MCF 10A (cell line): ENCODE data around the gene SH3TC1. TPM values are rescaled to one million over a fixed set of nuclear protein-coding genes. Genes with fewer than 3 reads are reported as not detected.

Experiments
- BruUV-seq: library from RNA; stranded (reverse); fragments of 400-500 nt; replicated peaks from 2 replicates; lab custom pipeline; 2021; lab: Mats Ljungman, UMichigan
- CTCF ChIA-PET: fragments of 300-600 bp; sonication (Branson Sonifier 250); formaldehyde crosslinking; extraction: SDS; loops from one replicate; lab custom pipeline; 2021; ENCODE audit warnings: antibody characterized with exemption, inconsistent platforms; lab: Yijun Ruan, JAX
- POLR2A ChIA-PET: fragments of 300-600, 350-650 bp; sonication (Branson Sonifier 250); formaldehyde crosslinking; extraction: SDS; loops from one replicate; lab custom pipeline; 2020; ENCODE audit warnings: antibody characterized with exemption, inconsistent platforms; lab: Yijun Ruan, JAX
- DNase-seq: peaks from one replicate; pipeline ENCODE4 v3.0.0-alpha.2; 2018; ENCODE audit not compliant: unreplicated experiment
- H3K27ac Mint-ChIP-seq: one replicate; pipeline ENCODE4 v1.8.0; 2022; ENCODE audit warnings: mild to moderate bottlenecking, low read depth, mixed read lengths; ENCODE audit not compliant: unreplicated experiment
- H3K27me3 Mint-ChIP-seq: one replicate; pipeline ENCODE4 v1.8.0; 2022; ENCODE audit warnings: mixed read lengths; ENCODE audit not compliant: insufficient read depth, unreplicated experiment
- H3K36me3 Mint-ChIP-seq: one replicate; pipeline ENCODE4 v1.8.0; 2022; ENCODE audit warnings: mild to moderate bottlenecking, moderate library complexity, mixed read lengths; ENCODE audit not compliant: insufficient read depth, unreplicated experiment
- H3K4me1 Mint-ChIP-seq: one replicate; pipeline ENCODE4 v1.8.0; 2022; ENCODE audit warnings: mixed read lengths; ENCODE audit not compliant: insufficient read depth, unreplicated experiment
- H3K4me3 Mint-ChIP-seq: one replicate; pipeline ENCODE4 v1.8.0; 2022; ENCODE audit warnings: mild to moderate bottlenecking, moderate library complexity, mixed read lengths; ENCODE audit not compliant: unreplicated experiment
- H3K9me3 Mint-ChIP-seq: one replicate; pipeline ENCODE4 v1.8.0; 2022; ENCODE audit warnings: mixed read lengths; ENCODE audit not compliant: unreplicated experiment
- intact Hi-C: fragments of 100-400 bp; cut with micrococcal nuclease; formaldehyde crosslinking; loops from 2 replicates; pipeline ENCODE4 v1.14.1; 2022
- total RNA-seq: library from RNA; stranded (reverse); gene quantifications from 2 replicates; pipeline ENCODE4 v1.2.3, GENCODE V29; 2022
- TF ChIP-seq, protein P1 (sequence below): fragments of 200-600 bp; IDR thresholded peaks from one replicate; pipeline ENCODE4 v1.8.0; 2022; ENCODE audit warnings: antibody characterized with exemption, mild to moderate bottlenecking; ENCODE audit not compliant: unreplicated experiment

Gene SH3TC1
- total RNA-seq, 1 experiment from 2014 or later, result 28.8 TPM

DNA sequence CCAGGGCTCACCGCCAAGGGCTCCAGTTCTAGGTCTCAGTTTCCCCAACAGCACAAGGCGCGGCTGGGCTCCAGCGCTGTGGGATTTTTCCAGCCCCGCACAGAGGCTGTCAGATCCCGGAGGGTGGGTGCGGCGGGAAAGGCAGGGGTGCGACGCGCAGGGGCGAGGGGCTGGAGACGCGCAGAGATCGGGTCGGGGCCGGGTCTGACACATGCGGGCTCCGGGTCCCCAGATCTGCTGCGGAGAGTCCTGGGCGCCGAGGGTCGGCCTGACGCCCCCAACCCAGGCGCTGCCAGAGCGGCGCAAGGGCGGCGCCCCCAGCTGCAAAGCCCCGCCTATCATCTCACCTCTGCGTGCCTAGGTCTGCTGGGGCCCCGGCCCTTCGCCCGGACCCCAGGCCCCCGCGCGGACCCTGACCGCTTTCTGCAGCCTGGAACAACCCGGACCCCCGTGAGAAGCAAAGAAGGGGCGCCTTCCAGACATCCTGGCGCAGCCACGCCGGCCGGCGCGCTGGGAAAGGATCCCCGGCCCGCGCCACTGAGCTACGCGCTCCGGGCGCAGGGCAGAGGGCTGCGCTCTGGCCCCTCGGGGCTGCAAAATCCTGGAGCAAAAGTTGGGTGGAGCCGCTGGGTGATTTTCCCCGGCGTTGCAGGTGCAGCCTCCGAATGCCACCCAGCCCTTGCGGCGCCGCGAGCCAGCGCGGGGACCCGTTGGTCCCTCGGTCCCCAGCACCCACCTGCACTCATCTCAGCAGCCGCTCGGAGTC is 41.0 kb upstream of the SH3TC1 start:
- H3K27ac Mint-ChIP-seq, result no peak overlapping the region
- POLR2A ChIA-PET, result interaction anchor here (0.6 to 1.3 kb wide), 6 partner anchors 9 to 1464 kb away, joined by 3 to 6 read pairs (median 3); no protein-coding TSS in a partner anchor
- BruUV-seq, result TSS peak; percentile 16

DNA sequence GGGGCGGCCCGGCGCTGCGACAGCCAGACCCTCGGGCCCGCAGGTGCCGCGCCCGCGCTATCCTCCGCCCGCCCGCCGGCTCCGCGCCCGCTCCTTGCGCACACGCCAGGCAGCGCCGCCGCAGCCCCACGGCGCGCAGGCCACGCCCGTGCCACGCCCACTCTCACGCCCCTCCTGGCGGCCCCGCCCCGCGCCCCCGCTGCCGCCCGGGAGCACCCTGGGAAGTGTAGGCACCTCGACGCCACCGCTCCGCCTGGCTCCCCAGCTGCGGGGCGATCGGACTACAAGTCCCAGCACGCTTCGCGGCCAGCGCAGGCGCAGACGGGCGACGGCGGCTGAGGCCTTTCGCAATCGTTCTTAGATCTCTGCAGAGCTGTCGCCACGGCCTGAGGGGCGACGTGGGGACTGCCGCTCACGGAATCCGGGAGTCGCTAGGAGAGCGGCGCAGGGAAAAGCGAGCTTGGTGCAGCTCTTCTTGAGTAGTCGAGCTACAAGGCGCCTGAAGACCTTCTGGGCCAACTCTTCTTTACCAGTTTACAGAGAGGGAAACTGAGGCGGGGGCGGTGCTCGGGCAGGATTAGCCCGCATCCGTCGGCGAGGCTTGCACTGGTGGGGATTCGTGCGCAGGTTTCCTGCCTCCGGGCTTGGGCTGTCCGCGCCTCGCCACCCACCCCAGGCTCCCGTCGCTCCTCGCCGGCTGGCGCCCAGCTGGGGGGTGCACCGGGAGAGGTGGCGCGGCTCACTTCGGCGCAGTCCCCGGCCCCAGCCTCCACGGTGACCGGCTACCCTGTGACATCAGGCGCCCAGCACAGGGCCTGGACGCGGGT is 40.2 kb upstream of the SH3TC1 start, which contains the start of gene ABLIM2:
TSS of gene ABLIM2 (minus strand) at position 104 of the 827 bp plus-strand sequence. CDS start 124 bp downstream, outside the sequence.
- ChIA-PET CTCF (interaction anchor here (0.8 kb wide), 1 partner anchor 36 kb away, joined by 3 read pairs; no protein-coding TSS in a partner anchor), POLR2A (interaction anchor here (0.6 to 1.3 kb wide), 6 partner anchors 9 to 1465 kb away, joined by 3 to 6 read pairs (median 3); no protein-coding TSS in a partner anchor)
- peak; percentile 95 for DNase-seq
- BruUV-seq, result no TSS peak
- intact Hi-C loops, result no loop called here
- Mint-ChIP-seq H3K4me3 (peak within 1 kb of the TSS; percentile 95), H3K27ac (peak within 1 kb of the TSS; percentile 88), H3K27me3 (no peaks in the 10 kb centered on the region), H3K4me1 (peaks cover 9% of the 10 kb centered on the region), H3K36me3 (peaks cover 6% of the 10 kb centered on the region), H3K9me3 (no peaks in the 10 kb centered on the region)
- TF ChIP-seq, protein P1, sequence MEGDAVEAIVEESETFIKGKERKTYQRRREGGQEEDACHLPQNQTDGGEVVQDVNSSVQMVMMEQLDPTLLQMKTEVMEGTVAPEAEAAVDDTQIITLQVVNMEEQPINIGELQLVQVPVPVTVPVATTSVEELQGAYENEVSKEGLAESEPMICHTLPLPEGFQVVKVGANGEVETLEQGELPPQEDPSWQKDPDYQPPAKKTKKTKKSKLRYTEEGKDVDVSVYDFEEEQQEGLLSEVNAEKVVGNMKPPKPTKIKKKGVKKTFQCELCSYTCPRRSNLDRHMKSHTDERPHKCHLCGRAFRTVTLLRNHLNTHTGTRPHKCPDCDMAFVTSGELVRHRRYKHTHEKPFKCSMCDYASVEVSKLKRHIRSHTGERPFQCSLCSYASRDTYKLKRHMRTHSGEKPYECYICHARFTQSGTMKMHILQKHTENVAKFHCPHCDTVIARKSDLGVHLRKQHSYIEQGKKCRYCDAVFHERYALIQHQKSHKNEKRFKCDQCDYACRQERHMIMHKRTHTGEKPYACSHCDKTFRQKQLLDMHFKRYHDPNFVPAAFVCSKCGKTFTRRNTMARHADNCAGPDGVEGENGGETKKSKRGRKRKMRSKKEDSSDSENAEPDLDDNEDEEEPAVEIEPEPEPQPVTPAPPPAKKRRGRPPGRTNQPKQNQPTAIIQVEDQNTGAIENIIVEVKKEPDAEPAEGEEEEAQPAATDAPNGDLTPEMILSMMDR, result no peak

More for the DNA sequence above, 41.0 kb upstream of the SH3TC1 start:
- H3K4me3 Mint-ChIP-seq, result peak overlapping the region; percentile 95
- H3K36me3 Mint-ChIP-seq, result peaks cover 10% of the 10 kb centered on the region
- CTCF ChIA-PET, result interaction anchor here (0.7 to 0.8 kb wide), 2 partner anchors 36 to 250 kb away, joined by 3 read pairs; no protein-coding TSS in a partner anchor
- peaks cover 9% of the 10 kb centered on the region for H3K4me1 Mint-ChIP-seq
- intact Hi-C loops, result no loop called here
- H3K27me3 Mint-ChIP-seq, result no peaks in the 10 kb centered on the region
- no peaks in the 10 kb centered on the region for H3K9me3 Mint-ChIP-seq
- DNase-seq, result no peak
- TF ChIP-seq, protein P1, result no peak

DNA sequence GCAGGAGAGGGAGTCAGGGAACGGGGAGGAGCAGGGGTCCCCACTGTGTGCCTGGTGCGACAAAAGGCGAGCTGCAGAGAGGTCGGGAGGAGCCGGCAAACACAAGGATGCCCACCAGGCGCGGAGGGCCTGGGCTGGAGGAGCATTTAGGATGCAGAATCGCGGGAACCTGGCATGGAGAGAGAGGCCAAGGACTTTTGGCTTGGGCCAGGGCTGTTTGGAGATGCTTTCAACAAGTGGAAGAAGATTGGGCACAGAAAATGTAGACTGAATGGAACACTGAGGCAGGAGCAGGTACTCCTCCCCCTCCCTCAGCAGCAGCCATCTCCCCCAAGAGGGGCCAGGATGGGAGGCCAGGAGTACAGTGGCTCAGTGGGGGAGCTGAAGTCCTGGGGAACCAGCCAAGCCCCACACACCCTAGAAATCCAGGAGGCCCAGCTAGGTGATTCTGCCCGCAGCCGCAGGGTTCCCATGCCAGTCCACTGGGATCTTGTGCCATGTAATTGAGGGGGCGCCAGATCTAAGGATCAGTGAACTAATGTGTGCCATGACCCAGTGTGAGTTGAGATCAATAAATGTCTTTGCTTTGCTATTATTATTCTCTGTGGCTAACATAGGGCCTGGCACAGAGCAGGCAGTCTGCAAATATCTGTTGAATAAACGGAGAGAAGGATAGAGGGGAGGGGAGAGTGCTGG is 39.4 kb upstream of the SH3TC1 start:
- no TSS peak for BruUV-seq
- TF ChIP-seq, protein P1, result no peak
- H3K9me3 Mint-ChIP-seq, result no peaks in the 10 kb centered on the region
- ChIA-PET CTCF (interaction anchor here (0.6 to 0.9 kb wide), 2 partner anchors 17 to 242 kb away, joined by 3 to 4 read pairs; no protein-coding TSS in a partner anchor), POLR2A (interaction anchor here (0.9 kb wide), 1 partner anchor 72 kb away, joined by 3 read pairs; no protein-coding TSS in a partner anchor)
- H3K4me1 Mint-ChIP-seq, result peaks cover 9% of the 10 kb centered on the region
- peak overlapping the region; percentile 88 for H3K27ac Mint-ChIP-seq
- H3K36me3 Mint-ChIP-seq, result peaks cover 6% of the 10 kb centered on the region
- intact Hi-C loops, result no loop called here
- peak overlapping the region; percentile 95 for H3K4me3 Mint-ChIP-seq
- no peak for DNase-seq
- H3K27me3 Mint-ChIP-seq, result no peaks in the 10 kb centered on the region
